Activated CD4-positive, alpha-beta T cell treated with anti-CD3 and anti-CD28 coated beads for 36 hours (primary cell): ENCODE data around the gene LHFPL2. TPM values are rescaled to one million over a fixed set of nuclear protein-coding genes. Genes with fewer than 3 reads are reported as not detected.

Experiments
- ATAC-seq: fragments of 200-7000 bp; cut with Tn5 transposase; one replicate; pipeline ENCODE4 v1.10.0; 2021; ENCODE audit warnings: mild to moderate bottlenecking, moderate library complexity
- CTCF ChIA-PET: fragments of 350-600 bp; sonication (Branson Sonifier 250); formaldehyde crosslinking; loops from one replicate; lab custom pipeline; 2021; ENCODE audit warnings: antibody characterized with exemption; lab: Charles Lee
- POLR2A ChIA-PET: fragments of 350-600 bp; sonication (Branson Sonifier 250); formaldehyde crosslinking; loops from one replicate; lab custom pipeline; 2021; ENCODE audit warnings: antibody characterized with exemption, inconsistent platforms; lab: Charles Lee
- DNase-seq: peaks from one replicate; pipeline ENCODE4 v3.0.0-alpha.2; 2020
- H3K27ac Mint-ChIP-seq: one replicate; pipeline ENCODE4 v1.8.0; 2021; ENCODE audit warnings: mixed read lengths
- H3K27me3 Mint-ChIP-seq: one replicate; pipeline ENCODE4 v1.8.0; 2021; ENCODE audit warnings: mixed read lengths
- H3K36me3 Mint-ChIP-seq: one replicate; pipeline ENCODE4 v1.8.0; 2021; ENCODE audit warnings: low read depth, mixed read lengths
- H3K4me1 Mint-ChIP-seq: one replicate; pipeline ENCODE4 v1.8.0; 2021; ENCODE audit warnings: mixed read lengths
- H3K4me3 Mint-ChIP-seq: one replicate; pipeline ENCODE4 v1.8.0; 2021; ENCODE audit warnings: mild to moderate bottlenecking, moderate library complexity, mixed read lengths
- H3K9me3 Mint-ChIP-seq: one replicate; pipeline ENCODE4 v1.8.0; 2021; ENCODE audit warnings: low read depth, mixed read lengths
- intact Hi-C, 2 experiments: fragments of 100-400 bp; cut with DNase I in 1 of 2; cut with micrococcal nuclease in 1 of 2; formaldehyde crosslinking; loops; one replicate each; pipeline versions ENCODE4 v1.14.2 to v1.15.1; 2022 to 2024; cut with DNase I, micrococcal nuclease
- total RNA-seq, 2 experiments: library from RNA; stranded (reverse); gene quantifications; one replicate each; pipeline ENCODE4 v1.2.3, GENCODE V29; 2021

The LHFPL2 gene
- total RNA-seq, 2 experiments from 2014 or later = 0.14 to 0.21 TPM

GRCh38 chr5:78500871-78501270, 147.7 kb downstream of the LHFPL2 start:
- DNase-seq = no peak
- Mint-ChIP-seq H3K27me3 (peaks cover 39% of the 10 kb centered on the region), H3K9me3 (no peaks in the 10 kb centered on the region), H3K27ac (no peak overlapping the region), H3K4me3 (no peak overlapping the region), H3K36me3 (no peaks in the 10 kb centered on the region), H3K4me1 (no peaks in the 10 kb centered on the region)
- CTCF ChIA-PET = no interaction called here
- no peak for ATAC-seq
- POLR2A ChIA-PET = no interaction called here
- intact Hi-C loops = no loop called here

- H3K27me3 Mint-ChIP-seq = peaks cover 39% of the 10 kb centered on the region
Observed at GRCh38 chr5:78500028-78500427, 148.5 kb downstream of the LHFPL2 start.

GRCh38 chr5:78499485-78499884, 149.1 kb downstream of the LHFPL2 start:
- CTCF ChIA-PET = no interaction called here
- H3K27ac Mint-ChIP-seq = no peak overlapping the region
- intact Hi-C loops = no loop called here
- no peaks in the 10 kb centered on the region for H3K36me3 Mint-ChIP-seq
- POLR2A ChIA-PET = no interaction called here
- peaks cover 39% of the 10 kb centered on the region for H3K27me3 Mint-ChIP-seq
- no peak for DNase-seq
- H3K4me3 Mint-ChIP-seq = no peak overlapping the region
- no peak for ATAC-seq
- no peaks in the 10 kb centered on the region for H3K9me3 Mint-ChIP-seq
- no peaks in the 10 kb centered on the region for H3K4me1 Mint-ChIP-seq

More at GRCh38 chr5:78500028-78500427, 148.5 kb downstream of the LHFPL2 start:
- ATAC-seq (no peak), DNase-seq (no peak)
- no peaks in the 10 kb centered on the region for H3K4me1 Mint-ChIP-seq
- no peak overlapping the region for H3K27ac Mint-ChIP-seq
- H3K9me3 Mint-ChIP-seq = no peaks in the 10 kb centered on the region
- no peak overlapping the region for H3K4me3 Mint-ChIP-seq
- ChIA-PET POLR2A (no interaction called here), CTCF (no interaction called here)
- intact Hi-C loops = no loop called here
- H3K36me3 Mint-ChIP-seq = no peaks in the 10 kb centered on the region

GRCh38 chr5:78497573-78498533, 150.7 kb downstream of the LHFPL2 start:
- Mint-ChIP-seq H3K27me3 (peaks cover 39% of the 10 kb centered on the region), H3K36me3 (no peaks in the 10 kb centered on the region), H3K9me3 (no peaks in the 10 kb centered on the region), H3K4me3 (no peak overlapping the region), H3K4me1 (no peaks in the 10 kb centered on the region), H3K27ac (no peak overlapping the region)
- ChIA-PET CTCF (no interaction called here), POLR2A (no interaction called here)
- intact Hi-C loops = no loop called here
- DNase-seq (no peak), ATAC-seq (peak; percentile 23)

- no peaks in the 10 kb centered on the region for H3K36me3 Mint-ChIP-seq
- no peaks in the 10 kb centered on the region for H3K4me1 Mint-ChIP-seq
- ChIA-PET POLR2A (interaction anchor here (0.8 kb wide), 1 partner anchor 14 kb away, joined by 3 read pairs; no protein-coding TSS in a partner anchor), CTCF (interaction anchor here (0.7 kb wide), 1 partner anchor 1478 kb away, joined by 5 read pairs; no protein-coding TSS in a partner anchor)
- peaks cover 32% of the 10 kb centered on the region for H3K27me3 Mint-ChIP-seq
- H3K4me3 Mint-ChIP-seq = no peak overlapping the region
- no peak overlapping the region for H3K27ac Mint-ChIP-seq
- no peaks in the 10 kb centered on the region for H3K9me3 Mint-ChIP-seq
- intact Hi-C loops = no loop called here
- DNase-seq (no peak), ATAC-seq (no peak)
Observed at GRCh38 chr5:78496373-78496772, 152.2 kb downstream of the LHFPL2 start.

- H3K4me1 Mint-ChIP-seq = no peaks in the 10 kb centered on the region
- intact Hi-C loops = no loop called here
- ATAC-seq = no peak
- ChIA-PET POLR2A (interaction anchor here (0.8 kb wide), 1 partner anchor 14 kb away, joined by 3 read pairs; no protein-coding TSS in a partner anchor), CTCF (interaction anchor here (0.6 to 0.7 kb wide), 2 partner anchors 190 to 1479 kb away, joined by 4 to 5 read pairs; no protein-coding TSS in a partner anchor)
- H3K4me3 Mint-ChIP-seq = no peak overlapping the region
- H3K9me3 Mint-ChIP-seq = no peaks in the 10 kb centered on the region
- peaks cover 29% of the 10 kb centered on the region for H3K27me3 Mint-ChIP-seq
- no peaks in the 10 kb centered on the region for H3K36me3 Mint-ChIP-seq
- H3K27ac Mint-ChIP-seq = no peak overlapping the region
- no peak for DNase-seq
Observed at GRCh38 chr5:78495800-78496199, 152.8 kb downstream of the LHFPL2 start.

- intact Hi-C loops = loop anchor here in 1 of 2 experiments (5.0 kb wide), 1 partner anchor 170 kb away; no protein-coding TSS in a partner anchor
- CTCF ChIA-PET = interaction anchor here (0.8 kb wide), 1 partner anchor 163 kb away, joined by 3 read pairs; no protein-coding TSS in a partner anchor
- no peaks in the 10 kb centered on the region for H3K36me3 Mint-ChIP-seq
- POLR2A ChIA-PET = interaction anchor here (0.7 kb wide), 1 partner anchor 49 kb away, joined by 3 read pairs; no protein-coding TSS in a partner anchor
- H3K27ac Mint-ChIP-seq = no peak overlapping the region
- H3K27me3 Mint-ChIP-seq = peaks cover 6% of the 10 kb centered on the region
- H3K9me3 Mint-ChIP-seq = no peaks in the 10 kb centered on the region
- no peaks in the 10 kb centered on the region for H3K4me1 Mint-ChIP-seq
- DNase-seq (no peak), ATAC-seq (no peak)
- H3K4me3 Mint-ChIP-seq = no peak overlapping the region
Observed at GRCh38 chr5:78492650-78493049, 155.9 kb downstream of the LHFPL2 start.

GRCh38 chr5:78492224-78492623, 156.3 kb downstream of the LHFPL2 start:
- CTCF ChIA-PET = interaction anchor here (0.8 to 1.1 kb wide), 2 partner anchors 13 to 164 kb away, joined by 3 read pairs; no protein-coding TSS in a partner anchor
- H3K4me3 Mint-ChIP-seq = no peak overlapping the region
- H3K27me3 Mint-ChIP-seq = peaks cover 6% of the 10 kb centered on the region
- H3K4me1 Mint-ChIP-seq = no peaks in the 10 kb centered on the region
- intact Hi-C loops = loop anchor here in 1 of 2 experiments (5.0 kb wide), 1 partner anchor 170 kb away; no protein-coding TSS in a partner anchor
- POLR2A ChIA-PET = no interaction called here
- DNase-seq (no peak), ATAC-seq (no peak)
- no peak overlapping the region for H3K27ac Mint-ChIP-seq
- H3K36me3 Mint-ChIP-seq = no peaks in the 10 kb centered on the region
- H3K9me3 Mint-ChIP-seq = no peaks in the 10 kb centered on the region

- intact Hi-C loops = loop anchor here in 1 of 2 experiments (5.0 kb wide), 1 partner anchor 169 kb away; no protein-coding TSS in a partner anchor
- no peak for ATAC-seq
- POLR2A ChIA-PET = no interaction called here
Observed at GRCh38 chr5:78490709-78491485, 157.7 kb downstream of the LHFPL2 start.

GRCh38 chr5:78487846-78488245, 160.7 kb downstream of the LHFPL2 start:
- ATAC-seq = no peak
- CTCF ChIA-PET = no interaction called here
- intact Hi-C loops = no loop called here
- Mint-ChIP-seq H3K27ac (no peak overlapping the region), H3K4me1 (peaks cover 10% of the 10 kb centered on the region), H3K9me3 (no peaks in the 10 kb centered on the region), H3K4me3 (no peak overlapping the region), H3K27me3 (no peaks in the 10 kb centered on the region), H3K36me3 (no peaks in the 10 kb centered on the region)
- POLR2A ChIA-PET = no interaction called here
- no peak for DNase-seq

More at GRCh38 chr5:78490709-78491485, 157.7 kb downstream of the LHFPL2 start:
- no peak for DNase-seq
- H3K4me3 Mint-ChIP-seq = no peak overlapping the region
- no peaks in the 10 kb centered on the region for H3K27me3 Mint-ChIP-seq
- no peak overlapping the region for H3K27ac Mint-ChIP-seq
- no peaks in the 10 kb centered on the region for H3K9me3 Mint-ChIP-seq
- CTCF ChIA-PET = interaction anchor here (0.6 to 1.1 kb wide), 3 partner anchors 14 to 41 kb away, joined by 3 read pairs; no protein-coding TSS in a partner anchor
- H3K36me3 Mint-ChIP-seq = no peaks in the 10 kb centered on the region
- H3K4me1 Mint-ChIP-seq = no peaks in the 10 kb centered on the region

- Mint-ChIP-seq H3K27me3 (no peaks in the 10 kb centered on the region), H3K4me1 (peaks cover 10% of the 10 kb centered on the region), H3K4me3 (no peak overlapping the region), H3K27ac (no peak overlapping the region), H3K9me3 (no peaks in the 10 kb centered on the region), H3K36me3 (no peaks in the 10 kb centered on the region)
- ATAC-seq = no peak
- intact Hi-C loops = no loop called here
- CTCF ChIA-PET = interaction anchor here (0.5 to 2.7 kb wide), 2 partner anchors 19 to 513 kb away, joined by 3 to 7 read pairs; no protein-coding TSS in a partner anchor
- POLR2A ChIA-PET = interaction anchor here (0.5 kb wide), 1 partner anchor 125 kb away, joined by 4 read pairs; no protein-coding TSS in a partner anchor
- no peak for DNase-seq
Observed at GRCh38 chr5:78486218-78486617, 162.4 kb downstream of the LHFPL2 start.
